ENCODE results near the gene PLEKHN1.
"Not testable (repeated sequence)": the region's sequence is repeated elsewhere in the genome, so short reads cannot be mapped to it uniquely, and the experiment has no call there.

PLEKHN1 gene

GRCh38 chr1:945688-946556 lies 20.4 kb upstream of the PLEKHN1 start:
- TF ChIP-seq, protein P1, sequence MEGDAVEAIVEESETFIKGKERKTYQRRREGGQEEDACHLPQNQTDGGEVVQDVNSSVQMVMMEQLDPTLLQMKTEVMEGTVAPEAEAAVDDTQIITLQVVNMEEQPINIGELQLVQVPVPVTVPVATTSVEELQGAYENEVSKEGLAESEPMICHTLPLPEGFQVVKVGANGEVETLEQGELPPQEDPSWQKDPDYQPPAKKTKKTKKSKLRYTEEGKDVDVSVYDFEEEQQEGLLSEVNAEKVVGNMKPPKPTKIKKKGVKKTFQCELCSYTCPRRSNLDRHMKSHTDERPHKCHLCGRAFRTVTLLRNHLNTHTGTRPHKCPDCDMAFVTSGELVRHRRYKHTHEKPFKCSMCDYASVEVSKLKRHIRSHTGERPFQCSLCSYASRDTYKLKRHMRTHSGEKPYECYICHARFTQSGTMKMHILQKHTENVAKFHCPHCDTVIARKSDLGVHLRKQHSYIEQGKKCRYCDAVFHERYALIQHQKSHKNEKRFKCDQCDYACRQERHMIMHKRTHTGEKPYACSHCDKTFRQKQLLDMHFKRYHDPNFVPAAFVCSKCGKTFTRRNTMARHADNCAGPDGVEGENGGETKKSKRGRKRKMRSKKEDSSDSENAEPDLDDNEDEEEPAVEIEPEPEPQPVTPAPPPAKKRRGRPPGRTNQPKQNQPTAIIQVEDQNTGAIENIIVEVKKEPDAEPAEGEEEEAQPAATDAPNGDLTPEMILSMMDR (IDR thresholded peaks at IDR 0.05; ENCODE audit: control insufficient read depth, extremely low read depth, insufficient read depth) = no peak
- H3K4me3 ChIP-seq (ENCODE audit: low read depth, low read length) = no peak overlapping the region
- DNase-seq (ENCODE audit: low read depth) = no peak

DNA sequence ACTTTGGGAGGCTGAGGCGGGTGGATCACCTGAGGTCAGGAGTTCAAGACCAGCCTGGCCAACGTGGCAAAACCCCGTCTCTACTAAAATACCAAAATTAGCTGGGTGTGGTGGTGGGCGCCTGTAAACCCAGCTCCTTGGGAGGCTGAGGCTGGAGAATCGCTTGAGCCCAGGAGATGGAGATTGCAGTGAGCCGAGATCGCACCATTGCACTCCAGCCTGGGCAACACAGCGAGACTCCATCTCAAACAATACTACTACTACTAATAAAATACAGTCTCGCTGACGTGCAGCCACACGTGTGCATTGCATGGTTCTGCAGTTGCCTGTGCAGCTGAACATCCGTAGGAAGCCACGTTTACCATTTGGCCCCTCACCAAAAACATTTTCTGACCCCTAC lies 19.5 kb upstream of the PLEKHN1 start:
- DNase-seq (ENCODE audit: low read depth); H3K4me3 ChIP-seq (ENCODE audit: low read depth, low read length): not testable (repeated sequence)

- no peak for DNase-seq (ENCODE audit: low read depth)
- no peak overlapping the region for H3K4me3 ChIP-seq (ENCODE audit: low read depth, low read length)
- TF ChIP-seq, protein P1 (IDR thresholded peaks at IDR 0.05; ENCODE audit: control insufficient read depth, extremely low read depth, insufficient read depth) = no peak
Measured at GRCh38 chr1:947958-948357, 18.3 kb upstream of the PLEKHN1 start.

- DNase-seq (ENCODE audit: low read depth) = no peak
- TF ChIP-seq, protein P1 (IDR thresholded peaks at IDR 0.05; ENCODE audit: control insufficient read depth, extremely low read depth, insufficient read depth) = no peak
- H3K4me3 ChIP-seq (ENCODE audit: low read depth, low read length) = no peak overlapping the region
Measured at GRCh38 chr1:950268-950667, 16.0 kb upstream of the PLEKHN1 start.

GRCh38 chr1:950881-951280 lies 15.4 kb upstream of the PLEKHN1 start:
- TF ChIP-seq, protein P1 (IDR thresholded peaks at IDR 0.05; ENCODE audit: control insufficient read depth, extremely low read depth, insufficient read depth) = no peak
- no peak for DNase-seq (ENCODE audit: low read depth)
- H3K4me3 ChIP-seq (ENCODE audit: low read depth, low read length) = no peak overlapping the region

- no peak for DNase-seq (ENCODE audit: low read depth)
- no peak overlapping the region for H3K4me3 ChIP-seq (ENCODE audit: low read depth, low read length)
- TF ChIP-seq, protein P1 (IDR thresholded peaks at IDR 0.05; ENCODE audit: control insufficient read depth, extremely low read depth, insufficient read depth) = peak; percentile 33
Measured at GRCh38 chr1:951364-951763, 14.9 kb upstream of the PLEKHN1 start.

- TF ChIP-seq, protein P1 (IDR thresholded peaks at IDR 0.05; ENCODE audit: control insufficient read depth, extremely low read depth, insufficient read depth) = no peak
- DNase-seq (ENCODE audit: low read depth) = no peak
- no peak overlapping the region for H3K4me3 ChIP-seq (ENCODE audit: low read depth, low read length)
Measured at GRCh38 chr1:952201-952600, 14.1 kb upstream of the PLEKHN1 start.
